Esophagus squamous epithelium (tissue), 5 donors: ENCODE data around the gene DGUOK. TPM values are rescaled to one million over a fixed set of nuclear protein-coding genes. Genes with fewer than 3 reads are reported as not detected.

Source experiments
- DNase-seq: peaks from one replicate; lab custom pipeline; 2025; lab: John Stamatoyannopoulos, UW
- H3K27ac ChIP-seq, 4 donors: fragments of 200-600 bp; sonication (generic); one replicate each; pipeline ENCODE4 v1.5.1; 2016 to 2019; ENCODE audit warnings: mild to moderate bottlenecking in 1 of 4
- H3K27me3 ChIP-seq, 4 donors: fragments of 200-600 bp; sonication (generic); 1 replicate in 3 of 4; 2 replicates in 1 of 4; pipeline versions ENCODE4 v1.5.1 to v1.6.0; 2017 to 2021; ENCODE audit warnings: antibody characterized with exemption in 1 of 4
- H3K36me3 ChIP-seq, 3 donors: fragments of 200-600 bp; sonication (generic); one replicate each; pipeline ENCODE4 v1.5.1; 2016 to 2019
- H3K4me1 ChIP-seq, 3 donors: fragments of 200-600 bp; sonication (generic); one replicate each; pipeline ENCODE4 v1.5.1; 2017 to 2019
- H3K4me3 ChIP-seq, 4 donors: fragments of 200-600 bp; sonication (generic); 1 replicate in 3 of 4; 2 replicates in 1 of 4; pipeline ENCODE4 v1.5.1; 2016 to 2019; ENCODE audit warnings: mild to moderate bottlenecking in 2 of 4, moderate library complexity in 1 of 4
- H3K9me3 ChIP-seq, 3 donors: fragments of 200-600 bp; sonication (generic); one replicate each; pipeline ENCODE4 v1.5.1; 2016 to 2019
- POLR2A ChIP-seq, 4 donors: fragments of 450-650 bp; IDR thresholded peaks; one replicate each; pipeline ENCODE4 v1.6.1; 2017; ENCODE audit warnings: antibody characterized with exemption in 4 of 4, mild to moderate bottlenecking in 4 of 4, moderate library complexity in 3 of 4
- WGBS, 2 donors: methylation state at CpG; one replicate each; pipeline ENCODE4 v1.1.5; 2018; 5-methylcytosine and 5-hydroxymethylcytosine counted together
- intact Hi-C: fragments of 100-400 bp; cut with DNase I; formaldehyde crosslinking; loops from one replicate; pipeline ENCODE4 v1.15.0; 2022
- total RNA-seq, 4 donors: library from RNA; depleted of rRNA; stranded (reverse); fragments of >200 nt; gene quantifications; one replicate each; pipeline ENCODE4 v1.1.0, GENCODE V29; 2016
- TF ChIP-seq, protein P1 (sequence below), 6 experiments: fragments of 450-650 bp in 4 of 6; fragments of 200-600 bp in 2 of 6; sonication (generic) in 2 of 6; IDR thresholded peaks; one replicate each; pipeline ENCODE4 v1.5.1; 2016 to 2019; ENCODE audit warnings: antibody characterized with exemption in 6 of 6, mild to moderate bottlenecking in 4 of 6, moderate library complexity in 4 of 6
- donor health status: DM: yes; HTN: yes; CAD: no.

The DGUOK gene
- total RNA-seq, 4 donors from 2014 or later = 23.5 to 53.4 (median 40.2) TPM

DNA sequence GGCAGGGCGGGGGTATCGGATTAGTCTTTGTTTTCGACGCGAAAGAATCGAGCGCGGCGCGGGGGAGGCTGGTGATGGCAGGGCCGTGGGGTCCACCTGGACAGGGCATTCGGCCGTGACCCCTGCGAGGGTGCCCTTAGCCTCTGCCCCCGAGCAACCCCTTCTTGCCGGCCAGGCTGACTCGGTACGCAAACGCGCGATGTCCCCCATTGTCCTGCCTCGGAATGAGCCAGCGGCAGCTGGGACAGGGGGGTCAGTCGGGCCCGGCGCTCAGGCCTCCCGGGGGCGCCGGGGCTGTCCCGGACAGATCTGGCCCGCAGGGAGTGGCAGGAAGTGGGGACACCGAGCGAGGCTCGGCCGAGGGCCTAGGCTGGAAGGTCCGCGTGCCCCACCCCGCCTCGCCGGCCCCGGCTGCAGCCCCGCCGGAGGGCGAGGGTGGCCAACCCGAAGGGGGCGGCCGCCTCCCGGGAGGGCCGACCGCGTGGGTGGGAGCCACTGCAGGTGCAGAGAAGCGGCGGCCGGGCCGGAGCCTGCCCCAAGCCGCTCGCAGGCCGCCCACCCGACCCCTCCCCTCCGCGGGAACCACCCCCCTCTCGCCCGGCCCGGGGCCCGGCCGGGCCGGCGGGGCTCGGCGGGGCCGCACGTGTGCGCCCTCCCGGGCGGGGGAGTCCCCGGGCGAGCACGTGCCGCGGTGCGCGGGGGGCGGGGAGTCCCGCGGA is 57.7 kb downstream of the DGUOK start, which contains the start of gene TET3:
Gene TET3 (plus strand): TSS at position 708 of the 719 bp plus-strand sequence. CDS start 1,494 bp downstream, outside the sequence.
- TF ChIP-seq POLR2A (IDR thresholded peaks at IDR 0.05) = no peak
- TF ChIP-seq, protein P1, sequence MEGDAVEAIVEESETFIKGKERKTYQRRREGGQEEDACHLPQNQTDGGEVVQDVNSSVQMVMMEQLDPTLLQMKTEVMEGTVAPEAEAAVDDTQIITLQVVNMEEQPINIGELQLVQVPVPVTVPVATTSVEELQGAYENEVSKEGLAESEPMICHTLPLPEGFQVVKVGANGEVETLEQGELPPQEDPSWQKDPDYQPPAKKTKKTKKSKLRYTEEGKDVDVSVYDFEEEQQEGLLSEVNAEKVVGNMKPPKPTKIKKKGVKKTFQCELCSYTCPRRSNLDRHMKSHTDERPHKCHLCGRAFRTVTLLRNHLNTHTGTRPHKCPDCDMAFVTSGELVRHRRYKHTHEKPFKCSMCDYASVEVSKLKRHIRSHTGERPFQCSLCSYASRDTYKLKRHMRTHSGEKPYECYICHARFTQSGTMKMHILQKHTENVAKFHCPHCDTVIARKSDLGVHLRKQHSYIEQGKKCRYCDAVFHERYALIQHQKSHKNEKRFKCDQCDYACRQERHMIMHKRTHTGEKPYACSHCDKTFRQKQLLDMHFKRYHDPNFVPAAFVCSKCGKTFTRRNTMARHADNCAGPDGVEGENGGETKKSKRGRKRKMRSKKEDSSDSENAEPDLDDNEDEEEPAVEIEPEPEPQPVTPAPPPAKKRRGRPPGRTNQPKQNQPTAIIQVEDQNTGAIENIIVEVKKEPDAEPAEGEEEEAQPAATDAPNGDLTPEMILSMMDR (IDR thresholded peaks at IDR 0.05) = no peak
- no peak for DNase-seq
- peak within 1 kb of the TSS; percentile 91 to 99 (median 97) for H3K27ac ChIP-seq
- peaks cover 0 to 4% (median 0%) of the 10 kb centered on the region in 3 donors for H3K36me3 ChIP-seq
- intact Hi-C loops = loop anchor here (5.0 kb wide), 1 partner anchor 57 kb away; the partner anchor contains the start of gene DGUOK
- H3K4me3 ChIP-seq = peak within 1 kb of the TSS; percentile 71 to 89 (median 78)
- no peaks in the 10 kb centered on the region for H3K9me3 ChIP-seq
- no peaks in the 10 kb centered on the region for H3K27me3 ChIP-seq
- WGBS, 2 donors = 0% methylated on average over 15 of the region's 85 CpGs; no CpG with 5 or more reads in 1 of the 2 donors
- peaks cover 63 to 91% (median 67%) of the 10 kb centered on the region in 3 donors for H3K4me1 ChIP-seq

DNA sequence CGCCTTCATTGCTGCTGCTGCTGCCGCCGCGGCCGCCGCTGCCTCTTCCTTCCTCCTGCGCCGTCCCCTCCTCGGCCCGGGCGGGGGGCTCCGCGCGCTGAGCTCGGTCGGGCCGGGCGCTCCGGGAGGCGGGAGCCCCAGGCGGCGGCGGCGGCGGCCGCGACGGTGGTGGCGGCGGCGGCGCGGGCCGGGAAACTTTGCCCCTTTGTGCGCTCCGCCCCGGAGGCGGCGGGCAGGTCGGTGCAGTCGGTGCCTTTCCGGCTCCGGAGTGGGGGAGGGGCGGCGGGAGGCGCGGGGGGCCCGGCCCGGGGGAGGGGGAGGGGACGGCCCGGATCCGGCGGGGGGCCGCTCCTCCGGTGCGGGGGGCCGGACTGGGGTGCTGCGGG is 58.2 kb downstream of the DGUOK start:
- Histone ChIP-seq H3K9me3 (no peaks in the 10 kb centered on the region), H3K36me3 (peaks cover 0 to 9% (median 0%) of the 10 kb centered on the region in 3 donors), H3K4me3 (peak overlapping the region; percentile 71 to 89 (median 78)), H3K4me1 (peaks cover 63 to 91% (median 63%) of the 10 kb centered on the region in 3 donors), H3K27ac (peak overlapping the region; percentile 91 to 99 (median 97)), H3K27me3 (no peaks in the 10 kb centered on the region)
- intact Hi-C loops = loop anchor here (5.0 kb wide), 1 partner anchor 58 kb away; the partner anchor contains the start of gene DGUOK
- no CpG with 5 or more reads among the region's 58 CpGs for WGBS, 2 donors
- TF ChIP-seq, protein P1 (IDR thresholded peaks at IDR 0.05) = no peak
- peak in 1 of 4 donors; percentile 28 for TF ChIP-seq POLR2A (IDR thresholded peaks at IDR 0.05)
- DNase-seq = no peak

DNA sequence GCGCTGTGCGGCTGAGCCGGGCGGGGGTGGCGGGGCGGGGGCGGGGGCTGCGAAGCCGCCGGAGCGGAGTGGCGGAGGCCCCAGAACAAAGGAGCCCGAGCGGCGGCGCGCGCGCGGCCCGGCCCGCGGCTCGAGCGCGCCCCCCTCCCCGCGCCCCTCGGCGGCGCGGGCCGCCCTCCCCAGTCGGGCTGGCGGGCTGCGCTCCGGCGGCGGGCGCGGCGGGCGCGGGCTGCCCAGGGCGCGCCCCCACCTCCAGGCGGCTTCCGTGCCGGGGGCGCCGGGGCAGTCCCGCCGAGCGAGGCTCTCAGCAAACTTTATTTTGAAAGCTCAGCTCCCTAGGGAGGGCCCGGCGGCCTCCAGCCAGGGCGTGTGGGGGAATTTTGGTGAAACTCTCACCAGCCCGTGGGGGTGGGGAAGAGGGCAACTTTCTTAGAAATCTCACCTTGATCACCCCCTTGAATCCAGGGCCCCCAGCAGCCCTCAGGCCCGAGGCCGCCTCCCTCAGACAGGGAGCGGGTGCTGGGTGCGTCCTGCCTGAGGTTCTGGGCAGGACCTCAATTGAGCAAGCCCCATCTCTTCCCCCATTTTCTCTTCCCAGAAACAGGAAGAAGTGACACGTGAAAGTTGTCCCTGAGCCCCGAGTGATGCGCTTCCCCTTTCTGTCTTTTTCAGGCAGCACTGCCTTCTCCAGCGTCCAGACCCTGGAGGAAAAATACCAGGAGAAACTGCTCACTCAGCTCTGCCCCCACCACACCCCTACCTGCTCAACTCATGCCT is 58.8 kb downstream of the DGUOK start:
- Histone ChIP-seq H3K27me3 (no peaks in the 10 kb centered on the region), H3K4me1 (peaks cover 57 to 90% (median 59%) of the 10 kb centered on the region in 3 donors), H3K27ac (peak overlapping the region; percentile 91 to 99 (median 97)), H3K9me3 (no peaks in the 10 kb centered on the region), H3K4me3 (peak overlapping the region; percentile 71 to 89 (median 78)), H3K36me3 (peaks cover 0 to 14% (median 0%) of the 10 kb centered on the region in 3 donors)
- intact Hi-C loops = no loop called here
- DNase-seq = no peak
- WGBS, 2 donors = 2 to 4% methylated on average over 4 to 8 of the region's 66 CpGs
- TF ChIP-seq, protein P1 (IDR thresholded peaks at IDR 0.05) = no peak
- peak in 2 of 4 donors; percentile 39 to 53 for TF ChIP-seq POLR2A (IDR thresholded peaks at IDR 0.05)

DNA sequence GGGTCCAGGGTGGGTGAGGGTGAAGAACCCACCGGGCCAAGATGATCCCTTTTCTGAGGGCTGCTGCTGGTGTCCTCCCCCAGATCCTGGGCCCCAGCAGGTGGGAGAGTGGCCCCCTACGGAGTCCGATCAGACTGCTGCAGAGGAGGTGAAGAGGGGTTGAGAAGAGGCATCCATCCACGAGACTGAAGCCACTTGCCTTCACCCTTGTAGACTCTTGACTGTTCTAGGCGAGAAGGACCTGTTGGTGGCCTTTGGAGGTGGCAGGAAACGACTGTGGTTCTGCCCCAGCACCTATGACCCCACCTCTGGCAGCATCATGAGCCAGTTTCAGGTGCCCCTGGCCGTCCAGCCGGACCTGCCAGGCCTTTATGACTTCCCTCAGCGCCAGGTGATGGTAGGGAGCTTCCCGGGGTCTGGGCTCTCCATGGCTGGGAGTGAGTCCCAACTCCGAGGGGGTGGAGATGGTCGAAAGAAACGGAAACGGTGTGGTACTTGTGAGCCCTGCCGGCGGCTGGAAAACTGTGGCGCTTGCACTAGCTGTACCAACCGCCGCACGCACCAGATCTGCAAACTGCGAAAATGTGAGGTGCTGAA is 59.5 kb downstream of the DGUOK start:
- Histone ChIP-seq H3K9me3 (no peaks in the 10 kb centered on the region), H3K27me3 (no peaks in the 10 kb centered on the region), H3K4me3 (peak overlapping the region; percentile 71 to 89 (median 78)), H3K36me3 (peaks cover 0 to 20% (median 0%) of the 10 kb centered on the region in 3 donors), H3K27ac (peak overlapping the region; percentile 88 to 99 (median 95)), H3K4me1 (peaks cover 50 to 90% (median 54%) of the 10 kb centered on the region in 3 donors)
- TF ChIP-seq, protein P1 (IDR thresholded peaks at IDR 0.05) = no peak
- TF ChIP-seq POLR2A (IDR thresholded peaks at IDR 0.05) = no peak
- DNase-seq = no peak
- intact Hi-C loops = no loop called here
- 84 to 88% methylated on average over 3 to 11 of the region's 21 CpGs for WGBS, 2 donors
